Measurements from ENCODE around the gene CBLN1. TPM values are rescaled to one million over a fixed set of nuclear protein-coding genes. Genes with fewer than 3 reads are reported as not detected.

CBLN1 gene
- total RNA-seq, 4 donors from 2014 or later, result 0.49 TPM; not detected in 3

- 96% methylated on average over 1 of the region's 1 CpG for WGBS
- no peaks in the 10 kb centered on the region for H3K4me1 ChIP-seq
- no peak for TF ChIP-seq POLR2A (IDR thresholded peaks at IDR 0.05)
- TF ChIP-seq CTCF (IDR thresholded peaks at IDR 0.05), result no peak
- TF ChIP-seq POLR2AphosphoS5 (IDR thresholded peaks at IDR 0.05), result no peak
- no peak for TF ChIP-seq EP300 (IDR thresholded peaks at IDR 0.05)
These were observed 34.0 kb upstream of the CBLN1 start for GRCh38 chr16:49315602-49316001.

GRCh38 chr16:49312389-49312985 is 30.8 kb upstream of the CBLN1 start:
- Histone ChIP-seq H3K4me1 (no peaks in the 10 kb centered on the region), H3K4me3 (no peak overlapping the region), H3K27ac (no peak overlapping the region), H3K9me3 (no peaks in the 10 kb centered on the region), H3K27me3 (peaks cover 10% of the 10 kb centered on the region), H3K36me3 (no peaks in the 10 kb centered on the region)
- WGBS, result 56% methylated on average over 9 of the region's 10 CpGs
- DNase-seq (ENCODE audit: low spot score in 2 of 2), result no peak
- TF ChIP-seq EP300 (IDR thresholded peaks at IDR 0.05), result no peak
- TF ChIP-seq POLR2A (IDR thresholded peaks at IDR 0.05), result no peak
- no peak for TF ChIP-seq POLR2AphosphoS5 (IDR thresholded peaks at IDR 0.05)
- TF ChIP-seq CTCF (IDR thresholded peaks at IDR 0.05), result no peak

More at GRCh38 chr16:49315602-49316001, 34.0 kb upstream of the CBLN1 start:
- Histone ChIP-seq H3K27me3 (peaks cover 10% of the 10 kb centered on the region), H3K27ac (no peak overlapping the region), H3K9me3 (no peaks in the 10 kb centered on the region), H3K4me3 (no peak overlapping the region), H3K36me3 (no peaks in the 10 kb centered on the region)
- no peak for DNase-seq (ENCODE audit: low spot score in 2 of 2)

GRCh38 chr16:49311823-49312222 is 30.2 kb upstream of the CBLN1 start:
- no peak overlapping the region for H3K4me3 ChIP-seq
- no peak overlapping the region for H3K27ac ChIP-seq
- H3K9me3 ChIP-seq, result no peaks in the 10 kb centered on the region
- no peak for DNase-seq (ENCODE audit: low spot score in 2 of 2)
- H3K4me1 ChIP-seq, result no peaks in the 10 kb centered on the region
- TF ChIP-seq POLR2AphosphoS5 (IDR thresholded peaks at IDR 0.05), result no peak
- TF ChIP-seq POLR2A (IDR thresholded peaks at IDR 0.05), result no peak
- no peak for TF ChIP-seq CTCF (IDR thresholded peaks at IDR 0.05)
- WGBS, result 73% methylated on average over 6 of the region's 6 CpGs
- H3K27me3 ChIP-seq, result peaks cover 10% of the 10 kb centered on the region
- H3K36me3 ChIP-seq, result no peaks in the 10 kb centered on the region

GRCh38 chr16:49307176-49307575 is 25.5 kb upstream of the CBLN1 start:
- no peak overlapping the region for H3K27ac ChIP-seq
- TF ChIP-seq POLR2A (IDR thresholded peaks at IDR 0.05) (no peak), POLR2AphosphoS5 (IDR thresholded peaks at IDR 0.05) (no peak), CTCF (IDR thresholded peaks at IDR 0.05) (no peak), EP300 (IDR thresholded peaks at IDR 0.05) (no peak)
- no peaks in the 10 kb centered on the region for H3K36me3 ChIP-seq
- WGBS, result 74% methylated on average over 2 of the region's 2 CpGs
- no peak overlapping the region for H3K4me3 ChIP-seq
- H3K9me3 ChIP-seq, result no peaks in the 10 kb centered on the region
- peaks cover 18% of the 10 kb centered on the region for H3K27me3 ChIP-seq
- DNase-seq (ENCODE audit: low spot score in 2 of 2), result no peak
- H3K4me1 ChIP-seq, result no peaks in the 10 kb centered on the region

GRCh38 chr16:49305406-49305805 is 23.8 kb upstream of the CBLN1 start:
- H3K36me3 ChIP-seq, result no peaks in the 10 kb centered on the region
- no peak for TF ChIP-seq POLR2A (IDR thresholded peaks at IDR 0.05)
- TF ChIP-seq POLR2AphosphoS5 (IDR thresholded peaks at IDR 0.05), result no peak
- TF ChIP-seq EP300 (IDR thresholded peaks at IDR 0.05), result no peak
- TF ChIP-seq CTCF (IDR thresholded peaks at IDR 0.05), result no peak
- DNase-seq (ENCODE audit: low spot score in 2 of 2), result no peak

More at GRCh38 chr16:49305406-49305805, 23.8 kb upstream of the CBLN1 start:
- Histone ChIP-seq H3K27ac (no peak overlapping the region), H3K27me3 (peaks cover 12% of the 10 kb centered on the region), H3K4me3 (no peak overlapping the region), H3K9me3 (no peaks in the 10 kb centered on the region), H3K4me1 (no peaks in the 10 kb centered on the region)

Data from suprapubic skin (tissue), 4 donors.